Measurements from ENCODE around the gene ZDHHC7.

ZDHHC7 gene

DNA sequence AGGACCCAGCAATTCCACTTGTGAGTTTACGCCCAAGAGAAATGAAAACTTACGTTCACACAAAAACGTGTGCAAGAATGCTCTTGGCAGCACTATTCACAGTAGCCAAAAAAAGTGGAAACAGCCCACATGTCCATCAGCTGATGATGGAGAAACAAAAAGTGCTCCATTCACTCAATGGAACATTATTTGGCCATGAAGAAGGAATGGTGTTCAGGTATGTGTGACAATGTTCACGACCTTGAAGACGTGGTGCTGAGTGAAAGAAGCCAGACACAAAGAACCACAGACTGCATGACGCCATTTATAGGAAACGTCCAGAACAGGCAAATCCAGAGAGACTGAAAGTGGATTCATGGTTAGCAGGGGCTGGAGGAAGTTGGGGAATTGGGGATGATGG is 84.9 kb downstream of the ZDHHC7 start:
- in situ Hi-C loops (cut with MboI; ENCODE audit: low sequenced_read_pairs), result no loop called here

DNA sequence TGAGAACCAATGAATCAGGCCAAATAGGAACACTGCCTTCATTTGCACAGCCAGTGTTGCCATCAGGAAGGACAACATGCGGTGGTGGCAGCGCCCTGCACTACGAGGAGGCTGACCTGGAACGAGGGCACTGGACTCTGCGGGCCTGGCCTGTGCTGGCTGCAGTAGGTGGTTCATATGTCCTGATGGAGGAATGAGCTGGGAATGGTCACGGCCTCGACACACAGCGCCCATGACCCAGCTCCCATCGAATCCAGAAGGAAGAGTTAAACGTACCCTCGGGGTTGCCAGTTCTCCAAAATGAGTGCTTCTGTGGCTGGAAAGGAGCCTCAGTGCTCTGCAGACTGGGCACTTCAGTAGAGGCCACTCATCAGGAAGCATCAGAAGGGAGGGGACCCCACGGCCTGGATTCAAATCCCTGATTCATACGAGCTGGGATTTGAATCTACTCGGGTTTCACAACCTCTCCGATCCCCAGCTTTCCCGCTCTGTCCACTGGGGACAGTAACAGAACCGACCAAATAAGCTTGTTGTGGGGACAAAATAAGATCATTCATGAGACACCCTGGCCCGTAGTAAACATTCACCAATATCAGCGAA is 85.5 kb downstream of the ZDHHC7 start:
- in situ Hi-C loops (cut with MboI; ENCODE audit: low sequenced_read_pairs), result no loop called here

DNA sequence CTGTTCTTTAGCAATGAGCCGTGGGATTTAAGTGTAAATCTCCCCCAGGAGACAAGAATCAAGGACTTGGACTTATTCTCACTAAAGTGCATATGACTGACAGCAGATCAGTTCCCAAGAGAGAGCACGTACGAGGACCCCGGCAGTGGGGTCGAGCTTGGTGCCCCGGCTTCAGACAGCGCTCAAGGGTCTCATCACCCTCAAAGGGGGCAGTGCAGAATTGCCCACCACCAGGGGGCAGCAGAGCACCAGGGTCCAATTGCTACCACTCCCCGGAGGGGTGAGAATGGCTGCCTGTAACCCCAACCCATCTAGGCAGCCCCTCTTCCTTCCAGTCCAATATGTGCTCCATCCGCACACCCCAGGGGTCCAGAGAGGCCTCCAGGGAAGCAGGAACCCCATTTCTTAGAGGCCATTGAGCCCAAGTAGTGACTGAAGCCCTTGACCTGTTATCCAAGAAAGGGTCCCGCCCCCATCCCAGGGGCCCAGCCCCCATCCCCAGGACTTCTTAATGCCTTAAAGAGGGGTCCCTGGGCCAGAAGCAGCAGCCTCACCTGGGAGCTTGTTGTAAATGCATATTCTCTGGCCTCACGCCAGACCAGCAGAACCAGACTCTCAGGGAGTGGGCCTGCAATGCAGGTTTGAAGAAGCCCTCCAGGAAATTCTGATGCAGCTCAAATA is 86.1 kb downstream of the ZDHHC7 start:
- in situ Hi-C loops (cut with MboI; ENCODE audit: low sequenced_read_pairs), result no loop called here

DNA sequence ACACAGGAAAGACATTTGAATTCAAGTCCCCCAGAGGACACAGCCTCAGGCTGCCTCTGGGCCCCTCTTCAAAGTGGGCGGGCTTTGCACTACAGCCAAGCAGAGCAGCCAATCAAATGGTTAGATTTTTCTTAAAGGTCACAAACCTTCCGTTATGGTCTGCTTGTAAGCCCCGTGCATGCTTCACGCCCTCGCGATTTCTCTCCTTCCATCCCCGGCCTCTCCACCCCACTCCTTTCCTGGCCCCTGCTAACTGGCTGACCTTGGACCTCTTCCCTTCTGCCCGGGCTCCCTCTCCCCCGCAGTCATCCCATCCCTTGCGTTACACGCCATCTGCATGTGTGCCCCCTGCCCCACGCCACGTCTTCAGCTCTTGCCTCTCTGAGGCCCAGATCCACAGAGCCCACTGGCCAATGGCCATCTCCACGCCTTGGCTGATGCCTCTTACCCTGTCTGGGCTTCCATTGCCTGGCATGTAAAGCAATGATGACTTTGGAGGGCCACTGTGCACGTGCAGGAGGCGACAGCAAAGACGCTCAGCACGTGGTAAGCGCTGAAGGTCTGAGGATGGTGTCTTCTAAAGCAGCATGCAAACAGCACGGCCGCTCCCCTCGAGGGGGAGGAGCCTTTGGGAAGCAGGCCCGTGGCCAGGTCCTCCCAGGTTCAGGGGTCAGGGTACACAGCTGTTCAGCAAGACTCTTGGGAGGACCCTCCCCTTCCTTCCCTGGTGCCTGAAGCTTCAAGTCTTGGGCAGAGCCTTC is 86.8 kb downstream of the ZDHHC7 start:
- in situ Hi-C loops (cut with MboI; ENCODE audit: low sequenced_read_pairs), result no loop called here
